Neural cell (in vitro differentiated cells): ENCODE measurements around the gene LSM5.

Source experiments
- CTCF ChIP-seq: fragments of 450-650 bp; IDR thresholded peaks from 2 replicates; pipeline ENCODE4 v1.5.1; 2014; ENCODE audit warnings: antibody characterized with exemption, mild to moderate bottlenecking, moderate library complexity; ENCODE audit not compliant: poor library complexity, severe bottlenecking
- EP300 ChIP-seq: fragments of 450-650 bp; conservative IDR thresholded peaks from 2 replicates; pipeline ENCODE4 v1.6.1; 2014; ENCODE audit warnings: antibody characterized with exemption, mild to moderate bottlenecking, moderate library complexity; ENCODE audit not compliant: poor library complexity, severe bottlenecking
- EZH2 ChIP-seq: fragments of 200-600, 300-800 bp; shearing (Covaris generic), sonication (generic); IDR thresholded peaks from 2 replicates; pipeline ENCODE4 v1.6.1; 2014; ENCODE audit warnings: antibody characterized with exemption, low read length, borderline replicate concordance, mild to moderate bottlenecking; ENCODE audit not compliant: insufficient read depth, poor library complexity, severe bottlenecking
- POLR2AphosphoS5 ChIP-seq: IDR thresholded peaks from 2 replicates; pipeline ENCODE4 v1.6.1; 2012
- RAD21 ChIP-seq: fragments of 450-650 bp; conservative IDR thresholded peaks from 2 replicates; pipeline ENCODE4 v1.6.1; 2014; ENCODE audit warnings: antibody characterized with exemption, mild to moderate bottlenecking, moderate library complexity
- REST ChIP-seq: IDR thresholded peaks from 2 replicates; pipeline ENCODE4 v1.6.1; 2012; ENCODE audit warnings: borderline replicate concordance
- TAF1 ChIP-seq: IDR thresholded peaks from 2 replicates; pipeline ENCODE4 v1.6.1; 2012; ENCODE audit warnings: low read depth

DNA sequence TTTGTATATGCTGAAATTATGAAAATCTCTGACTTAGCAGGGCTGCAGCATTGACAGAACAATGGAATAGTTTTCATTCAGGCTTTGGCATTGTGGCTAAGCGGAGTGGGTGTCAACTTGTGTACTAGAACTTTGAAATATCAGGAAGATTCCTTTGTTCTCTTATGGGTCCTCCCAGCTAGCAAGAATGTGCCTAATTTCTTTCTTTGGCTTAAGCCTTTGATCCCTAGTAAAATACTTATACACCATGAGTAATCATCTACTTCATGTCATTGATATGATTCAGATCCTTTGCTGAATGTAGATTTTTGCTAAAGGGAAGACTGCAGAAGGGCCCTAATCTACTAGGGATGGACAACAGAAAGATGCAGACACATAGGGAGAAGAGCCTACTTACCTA, 11.3 kb upstream of the LSM5 start:
- TF ChIP-seq CTCF (no peak), TAF1 (no peak), RAD21 (no peak), REST (no peak), EZH2 (no peak), EP300 (no peak), POLR2AphosphoS5 (no peak)
